Activated naive CD8-positive, alpha-beta T cell treated with anti-CD3 and anti-CD28 coated beads, Interleukin-2, amount 50 U/mL, for 24 hours (primary cell): ENCODE data around the gene BLOC1S1.
"Not testable (repeated sequence)": the region's sequence is repeated elsewhere in the genome, so short reads cannot be mapped to it uniquely, and the experiment has no call there.

Source experiments
- ATAC-seq: fragments of 150-1000 bp; cut with Tn5 transposase; one replicate; pipeline ENCODE4 v1.10.0; 2021
- DNase-seq: peaks from one replicate; pipeline ENCODE4 v3.0.0; 2021
- H3K27ac Mint-ChIP-seq: one replicate; pipeline ENCODE4 v1.8.0; 2021; ENCODE audit warnings: mild to moderate bottlenecking, mixed read lengths
- H3K27me3 Mint-ChIP-seq: one replicate; pipeline ENCODE4 v1.8.0; 2021; ENCODE audit warnings: mixed read lengths
- H3K36me3 Mint-ChIP-seq: one replicate; pipeline ENCODE4 v1.8.0; 2021; ENCODE audit warnings: low read depth, mixed read lengths
- H3K4me1 Mint-ChIP-seq: one replicate; pipeline ENCODE4 v1.8.0; 2021; ENCODE audit warnings: mixed read lengths
- H3K4me3 Mint-ChIP-seq: one replicate; pipeline ENCODE4 v1.8.0; 2021; ENCODE audit warnings: mild to moderate bottlenecking, moderate library complexity, mixed read lengths
- H3K9me3 Mint-ChIP-seq: one replicate; pipeline ENCODE4 v1.8.0; 2021; ENCODE audit warnings: mixed read lengths

The BLOC1S1 gene

GRCh38 chr12:55748230-55748993 is 32.6 kb downstream of the BLOC1S1 start:
- Mint-ChIP-seq H3K27ac (no peak overlapping the region), H3K36me3 (peaks cover 21% of the 10 kb centered on the region), H3K4me3 (no peak overlapping the region), H3K4me1 (peaks cover 29% of the 10 kb centered on the region), H3K27me3 (no peaks in the 10 kb centered on the region), H3K9me3 (no peaks in the 10 kb centered on the region)
- no peak for DNase-seq
- ATAC-seq: no peak

GRCh38 chr12:55755246-55755645 is 39.4 kb downstream of the BLOC1S1 start:
- peak overlapping the region; percentile 28 for H3K27ac Mint-ChIP-seq
- H3K4me3 Mint-ChIP-seq: no peak overlapping the region
- peaks cover 52% of the 10 kb centered on the region for H3K36me3 Mint-ChIP-seq
- H3K27me3 Mint-ChIP-seq: no peaks in the 10 kb centered on the region
- H3K9me3 Mint-ChIP-seq: no peaks in the 10 kb centered on the region
- DNase-seq: no peak
- no peak for ATAC-seq
- peaks cover 10% of the 10 kb centered on the region for H3K4me1 Mint-ChIP-seq

- ATAC-seq (no peak), DNase-seq (no peak)
- H3K4me1 Mint-ChIP-seq: peaks cover 13% of the 10 kb centered on the region
- no peaks in the 10 kb centered on the region for H3K9me3 Mint-ChIP-seq
- peaks cover 46% of the 10 kb centered on the region for H3K36me3 Mint-ChIP-seq
- no peak overlapping the region for H3K4me3 Mint-ChIP-seq
- H3K27ac Mint-ChIP-seq: no peak overlapping the region
- no peaks in the 10 kb centered on the region for H3K27me3 Mint-ChIP-seq
These were observed 41.9 kb downstream of the BLOC1S1 start for GRCh38 chr12:55757701-55758100.

- ATAC-seq: not testable (repeated sequence)
These were observed 42.7 kb downstream of the BLOC1S1 start for GRCh38 chr12:55758575-55758974.

GRCh38 chr12:55760663-55761062 is 44.8 kb downstream of the BLOC1S1 start:
- Mint-ChIP-seq H3K36me3 (peaks cover 39% of the 10 kb centered on the region), H3K4me1 (peaks cover 9% of the 10 kb centered on the region), H3K9me3 (no peaks in the 10 kb centered on the region), H3K27me3 (no peaks in the 10 kb centered on the region), H3K27ac (peak overlapping the region; percentile 74), H3K4me3 (no peak overlapping the region)
- DNase-seq (no peak), ATAC-seq (peak; percentile 82)

More at GRCh38 chr12:55758575-55758974, 42.7 kb downstream of the BLOC1S1 start:
- not testable (repeated sequence) for DNase-seq, H3K27me3 Mint-ChIP-seq, H3K9me3 Mint-ChIP-seq, H3K4me3 Mint-ChIP-seq, H3K27ac Mint-ChIP-seq
- Mint-ChIP-seq H3K36me3 (peaks cover 44% of the 10 kb centered on the region), H3K4me1 (peaks cover 13% of the 10 kb centered on the region)

- H3K4me1 Mint-ChIP-seq: peaks cover 6% of the 10 kb centered on the region
- no peaks in the 10 kb centered on the region for H3K27me3 Mint-ChIP-seq
- H3K9me3 Mint-ChIP-seq: no peaks in the 10 kb centered on the region
- ATAC-seq (no peak), DNase-seq (no peak)
- no peak overlapping the region for H3K4me3 Mint-ChIP-seq
- peaks cover 40% of the 10 kb centered on the region for H3K36me3 Mint-ChIP-seq
- no peak overlapping the region for H3K27ac Mint-ChIP-seq
These were observed 46.8 kb downstream of the BLOC1S1 start for GRCh38 chr12:55762646-55763045.

GRCh38 chr12:55765736-55766290 is 50.0 kb downstream of the BLOC1S1 start:
- H3K36me3 Mint-ChIP-seq: peaks cover 25% of the 10 kb centered on the region
- ATAC-seq (no peak), DNase-seq (no peak)
- H3K27ac Mint-ChIP-seq: no peak overlapping the region
- no peaks in the 10 kb centered on the region for H3K27me3 Mint-ChIP-seq
- H3K9me3 Mint-ChIP-seq: no peaks in the 10 kb centered on the region
- H3K4me3 Mint-ChIP-seq: no peak overlapping the region
- H3K4me1 Mint-ChIP-seq: peaks cover 2% of the 10 kb centered on the region

GRCh38 chr12:55767156-55767555 is 51.3 kb downstream of the BLOC1S1 start:
- no peaks in the 10 kb centered on the region for H3K4me1 Mint-ChIP-seq
- H3K4me3 Mint-ChIP-seq: no peak overlapping the region
- no peaks in the 10 kb centered on the region for H3K9me3 Mint-ChIP-seq
- DNase-seq (no peak), ATAC-seq (no peak)
- H3K36me3 Mint-ChIP-seq: peaks cover 35% of the 10 kb centered on the region
- no peaks in the 10 kb centered on the region for H3K27me3 Mint-ChIP-seq
- H3K27ac Mint-ChIP-seq: no peak overlapping the region
